Activated CD8-positive, alpha-beta T cell treated with anti-CD3 and anti-CD28 coated beads for 36 hours (primary cell): ENCODE measurements around the gene IL36B. TPM values are rescaled to one million over a fixed set of nuclear protein-coding genes. Genes with fewer than 3 reads are reported as not detected.

Experiments used
- ATAC-seq: fragments of 200-7000 bp; cut with Tn5 transposase; one replicate; pipeline ENCODE4 v1.10.0; 2021; ENCODE audit warnings: mild to moderate bottlenecking, moderate library complexity
- CTCF ChIA-PET: fragments of 350-600 bp; sonication (Branson Sonifier 250); formaldehyde crosslinking; loops from one replicate; lab custom pipeline; 2021; ENCODE audit warnings: antibody characterized with exemption; lab: Charles Lee
- POLR2A ChIA-PET: fragments of 350-600 bp; sonication (Branson Sonifier 250); formaldehyde crosslinking; loops from one replicate; lab custom pipeline; 2021; ENCODE audit warnings: antibody characterized with exemption; lab: Charles Lee
- DNase-seq: peaks from one replicate; pipeline ENCODE4 v3.0.0-alpha.2; 2020
- H3K27ac Mint-ChIP-seq: one replicate; pipeline ENCODE4 v1.8.0; 2021; ENCODE audit warnings: mild to moderate bottlenecking, mixed read lengths
- H3K27me3 Mint-ChIP-seq: one replicate; pipeline ENCODE4 v1.8.0; 2021; ENCODE audit warnings: mixed read lengths
- H3K36me3 Mint-ChIP-seq: one replicate; pipeline ENCODE4 v1.8.0; 2021; ENCODE audit warnings: low read depth, mixed read lengths
- H3K4me1 Mint-ChIP-seq: one replicate; pipeline ENCODE4 v1.8.0; 2021; ENCODE audit warnings: low read depth, mixed read lengths
- H3K4me3 Mint-ChIP-seq: one replicate; pipeline ENCODE4 v1.8.0; 2021; ENCODE audit warnings: mild to moderate bottlenecking, moderate library complexity, mixed read lengths
- H3K9me3 Mint-ChIP-seq: one replicate; pipeline ENCODE4 v1.8.0; 2021; ENCODE audit warnings: mixed read lengths
- intact Hi-C: fragments of 100-400 bp; cut with micrococcal nuclease; formaldehyde crosslinking; loops from one replicate; pipeline ENCODE4 v1.10.0; 2022
- total RNA-seq, 2 experiments: library from RNA; stranded (reverse); gene quantifications; one replicate each; pipeline ENCODE4 v1.2.3, GENCODE V29; 2021
- TF ChIP-seq, protein P1 (sequence below): fragments of 200-600 bp; IDR thresholded peaks from one replicate; pipeline ENCODE4 v1.8.0; 2022; ENCODE audit warnings: antibody characterized with exemption, mild to moderate bottlenecking

The IL36B gene
- total RNA-seq, 2 experiments from 2014 or later, result not detected

- peak; percentile 13 for ATAC-seq
- intact Hi-C loops, result no loop called here
These were observed 1.4 kb upstream of the IL36B start for GRCh38 chr2:113054066-113054465.

DNA sequence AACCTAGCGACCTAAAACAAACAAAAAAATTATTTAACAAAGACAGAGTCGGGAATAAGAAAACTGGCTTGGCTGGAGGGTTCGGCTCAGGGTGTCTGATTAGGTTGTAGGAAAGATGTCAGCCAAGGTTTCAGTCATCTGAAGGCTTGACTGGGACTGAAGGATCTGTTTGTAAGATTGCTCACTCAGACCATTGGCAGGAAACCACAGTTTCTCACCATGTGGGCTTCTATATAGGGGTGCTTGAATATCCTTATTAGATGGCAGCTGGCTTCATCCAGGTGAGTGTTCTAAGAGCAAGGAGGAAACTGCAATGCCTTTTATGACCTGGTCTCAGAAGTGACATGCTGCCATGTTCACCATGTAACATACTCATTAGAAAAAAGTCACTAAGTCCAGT is 999 bp upstream of the IL36B start:
- intact Hi-C loops, result no loop called here
- H3K27me3 Mint-ChIP-seq, result no peaks in the 10 kb centered on the region
- H3K4me3 Mint-ChIP-seq, result no peak overlapping the region
- H3K4me1 Mint-ChIP-seq, result peaks cover 15% of the 10 kb centered on the region
- ChIA-PET POLR2A (no interaction called here), CTCF (interaction anchor here (1.3 kb wide), 1 partner anchor 27 kb away, joined by 4 read pairs; no protein-coding TSS in a partner anchor)
- H3K36me3 Mint-ChIP-seq, result peaks cover 9% of the 10 kb centered on the region
- TF ChIP-seq, protein P1, sequence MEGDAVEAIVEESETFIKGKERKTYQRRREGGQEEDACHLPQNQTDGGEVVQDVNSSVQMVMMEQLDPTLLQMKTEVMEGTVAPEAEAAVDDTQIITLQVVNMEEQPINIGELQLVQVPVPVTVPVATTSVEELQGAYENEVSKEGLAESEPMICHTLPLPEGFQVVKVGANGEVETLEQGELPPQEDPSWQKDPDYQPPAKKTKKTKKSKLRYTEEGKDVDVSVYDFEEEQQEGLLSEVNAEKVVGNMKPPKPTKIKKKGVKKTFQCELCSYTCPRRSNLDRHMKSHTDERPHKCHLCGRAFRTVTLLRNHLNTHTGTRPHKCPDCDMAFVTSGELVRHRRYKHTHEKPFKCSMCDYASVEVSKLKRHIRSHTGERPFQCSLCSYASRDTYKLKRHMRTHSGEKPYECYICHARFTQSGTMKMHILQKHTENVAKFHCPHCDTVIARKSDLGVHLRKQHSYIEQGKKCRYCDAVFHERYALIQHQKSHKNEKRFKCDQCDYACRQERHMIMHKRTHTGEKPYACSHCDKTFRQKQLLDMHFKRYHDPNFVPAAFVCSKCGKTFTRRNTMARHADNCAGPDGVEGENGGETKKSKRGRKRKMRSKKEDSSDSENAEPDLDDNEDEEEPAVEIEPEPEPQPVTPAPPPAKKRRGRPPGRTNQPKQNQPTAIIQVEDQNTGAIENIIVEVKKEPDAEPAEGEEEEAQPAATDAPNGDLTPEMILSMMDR, result no peak
- H3K27ac Mint-ChIP-seq, result no peak overlapping the region
- H3K9me3 Mint-ChIP-seq, result peaks cover 24% of the 10 kb centered on the region
- DNase-seq, result no peak
- ATAC-seq, result peak; percentile 17

More at GRCh38 chr2:113054066-113054465, 1.4 kb upstream of the IL36B start:
- Mint-ChIP-seq H3K27me3 (no peaks in the 10 kb centered on the region), H3K4me3 (no peak overlapping the region), H3K9me3 (peaks cover 24% of the 10 kb centered on the region), H3K4me1 (peaks cover 15% of the 10 kb centered on the region), H3K27ac (no peak overlapping the region), H3K36me3 (peaks cover 9% of the 10 kb centered on the region)
- POLR2A ChIA-PET, result no interaction called here
- CTCF ChIA-PET, result interaction anchor here (1.3 kb wide), 1 partner anchor 26 kb away, joined by 4 read pairs; no protein-coding TSS in a partner anchor
- no peak for DNase-seq
- TF ChIP-seq, protein P1, result no peak

DNA sequence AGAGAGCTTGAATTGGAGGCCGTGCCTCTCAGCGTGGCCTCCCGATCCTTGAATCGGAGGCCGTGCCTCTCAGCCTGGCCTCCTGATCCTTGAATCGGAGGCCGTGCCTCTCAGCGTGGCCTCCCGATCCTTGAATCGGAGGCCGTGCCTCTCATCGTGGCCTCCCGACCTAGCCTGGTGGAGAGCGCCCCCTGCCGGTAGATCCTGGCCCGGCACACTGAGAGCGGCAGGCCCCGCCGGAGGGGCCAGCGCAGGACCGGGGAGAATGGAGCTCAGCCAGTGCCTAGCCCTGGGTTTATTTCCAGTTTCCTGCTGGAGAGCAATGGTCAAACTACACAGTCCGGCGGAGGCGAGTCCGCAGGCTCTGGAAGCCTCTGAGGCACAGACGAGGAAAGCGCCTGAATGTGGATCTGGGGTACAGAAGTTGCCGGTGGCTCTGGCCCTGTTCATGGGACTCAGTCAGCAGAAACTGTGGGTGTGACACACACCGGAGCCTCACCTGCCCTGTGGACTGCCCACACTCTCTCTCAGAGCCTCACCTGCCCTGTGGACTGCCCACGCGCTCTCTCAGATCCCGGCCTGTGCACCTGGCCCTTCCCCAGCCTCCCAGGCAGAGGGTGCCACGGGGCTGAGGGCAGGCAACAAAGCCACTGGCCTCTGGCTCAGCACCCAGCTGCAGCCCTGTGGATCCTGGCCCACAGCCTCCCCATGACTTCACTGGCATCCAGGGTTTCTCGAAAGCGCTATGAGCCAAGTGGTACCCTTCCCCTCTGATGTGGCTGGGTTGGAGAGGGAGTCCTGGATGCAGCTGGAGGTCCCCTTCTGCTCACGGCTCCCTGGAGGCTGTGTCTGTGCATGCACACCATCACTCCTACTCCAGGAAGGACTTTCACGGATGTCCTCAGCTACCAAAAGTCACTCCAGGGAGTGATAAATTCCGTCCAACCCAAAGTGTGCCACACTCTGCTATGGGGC is 1.5 kb downstream of the IL36B start:
- Mint-ChIP-seq H3K9me3 (peaks cover 22% of the 10 kb centered on the region), H3K27me3 (peaks cover 2% of the 10 kb centered on the region), H3K36me3 (peaks cover 9% of the 10 kb centered on the region), H3K4me1 (peaks cover 8% of the 10 kb centered on the region), H3K27ac (no peak overlapping the region), H3K4me3 (no peak overlapping the region)
- CTCF ChIA-PET, result interaction anchor here (1.2 kb wide), 1 partner anchor 34 kb away, joined by 5 read pairs; no protein-coding TSS in a partner anchor
- TF ChIP-seq, protein P1, result peak; percentile 38
- intact Hi-C loops, result no loop called here
- ATAC-seq (no peak), DNase-seq (no peak)
- POLR2A ChIA-PET, result interaction anchor here (1.0 kb wide), 1 partner anchor 9 kb away, joined by 4 read pairs; no protein-coding TSS in a partner anchor

GRCh38 chr2:113046465-113046864 is 6.2 kb downstream of the IL36B start:
- ChIA-PET POLR2A (no interaction called here), CTCF (interaction anchor here (1.0 to 1.8 kb wide), 2 partner anchors 10 to 34 kb away, joined by 4 to 5 read pairs; no protein-coding TSS in a partner anchor)
- H3K9me3 Mint-ChIP-seq, result peaks cover 2% of the 10 kb centered on the region
- no peak overlapping the region for H3K27ac Mint-ChIP-seq
- DNase-seq (no peak), ATAC-seq (no peak)
- no peak overlapping the region for H3K4me3 Mint-ChIP-seq
- H3K27me3 Mint-ChIP-seq, result peaks cover 2% of the 10 kb centered on the region
- H3K4me1 Mint-ChIP-seq, result no peaks in the 10 kb centered on the region
- no peaks in the 10 kb centered on the region for H3K36me3 Mint-ChIP-seq
- TF ChIP-seq, protein P1, result no peak
- intact Hi-C loops, result no loop called here
